ENCODE measurements around the gene RHOBTB1.

- no peak for TF ChIP-seq POLR2AphosphoS5 (IDR thresholded peaks at IDR 0.05; ENCODE audit: low read depth, low read length)
- TF ChIP-seq CTCF (IDR thresholded peaks at IDR 0.05), result no peak
Measured at GRCh38 chr10:60853637-60854036, 90.3 kb downstream of the RHOBTB1 start.

All from Panc1 (cell line).